GM12891 (cell line): Measurements from ENCODE around the gene FANCD2.

ENCODE experiments used
- PAX5 ChIP-seq: IDR thresholded peaks from 2 replicates; pipeline ENCODE4 v1.6.1; 2011; ENCODE audit warnings: low read length, moderate library complexity, mild to moderate bottlenecking; ENCODE audit not compliant: insufficient read depth, severe bottlenecking
- POLR2A ChIP-seq: IDR thresholded peaks from 2 replicates; pipeline ENCODE4 v1.6.1; 2011; ENCODE audit warnings: low read depth, low read length, control low read depth
- POLR2AphosphoS5 ChIP-seq: IDR thresholded peaks from 2 replicates; pipeline ENCODE4 v1.6.1; 2011; ENCODE audit warnings: low read depth, low read length, control low read depth
- POU2F2 ChIP-seq: IDR thresholded peaks from 2 replicates; pipeline ENCODE4 v1.6.1; 2011; ENCODE audit warnings: low read depth, mild to moderate bottlenecking, control low read depth, low read length, moderate library complexity
- SPI1 ChIP-seq: IDR thresholded peaks from 2 replicates; pipeline ENCODE4 v1.6.1; 2011; ENCODE audit warnings: low read depth, low read length, control low read depth
- TAF1 ChIP-seq: IDR thresholded peaks from 2 replicates; pipeline ENCODE4 v1.6.1; 2011; ENCODE audit warnings: low read depth, low read length, control low read depth

- TF ChIP-seq POLR2A: no peak
- TF ChIP-seq POLR2AphosphoS5: no peak
- no peak for TF ChIP-seq TAF1
- no peak for TF ChIP-seq PAX5
- TF ChIP-seq SPI1: no peak
- TF ChIP-seq POU2F2: no peak
These were observed 72.8 kb downstream of the FANCD2 start for GRCh38 chr3:10099041-10099440.
